ENCODE measurements around the gene OLFM1.

OLFM1 gene

DNA sequence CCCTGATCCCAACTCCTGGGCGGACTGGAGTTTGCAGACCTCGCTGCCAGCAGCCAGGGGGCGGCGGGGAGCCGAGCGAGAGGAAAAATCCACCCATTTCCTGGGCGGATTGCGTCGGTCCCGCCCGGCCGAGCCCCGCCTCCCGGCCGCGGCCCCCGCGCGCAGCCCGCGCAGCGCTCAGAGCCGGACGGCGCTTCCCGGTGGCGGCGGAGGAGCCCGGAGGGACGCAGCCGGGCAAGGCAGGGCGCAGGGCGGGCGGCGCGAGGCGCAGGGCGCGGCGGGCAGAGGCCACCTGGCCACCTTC lies at the start of gene OLFM1:
Gene OLFM1, plus strand, starts transcription at position 180 of the 304 bp plus-strand sequence. CDS start 322 bp downstream, outside the sequence.
- no peak for DNase-seq (ENCODE audit: low read depth)

DNA sequence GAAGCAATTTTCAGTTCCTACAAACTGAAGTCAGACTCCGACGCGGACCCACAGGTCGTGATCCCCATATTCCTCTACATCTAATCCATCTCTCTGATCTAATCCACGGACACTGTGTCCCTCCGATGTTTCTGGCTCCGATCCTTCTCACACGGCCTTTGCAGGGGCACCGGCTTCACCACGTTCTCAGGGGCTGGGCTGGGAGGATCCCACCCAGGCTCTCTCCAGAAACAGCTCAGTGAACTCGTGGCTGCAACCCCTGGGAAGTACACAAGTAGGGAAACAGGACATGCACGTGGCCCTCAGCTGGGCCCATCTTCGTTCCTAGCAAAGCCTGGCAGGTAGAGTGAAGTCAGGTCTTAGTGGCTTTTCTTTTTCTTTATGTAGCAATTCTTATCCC lies 49.1 kb upstream of the OLFM1 start:
- no peak for DNase-seq (ENCODE audit: low read depth)

DNA sequence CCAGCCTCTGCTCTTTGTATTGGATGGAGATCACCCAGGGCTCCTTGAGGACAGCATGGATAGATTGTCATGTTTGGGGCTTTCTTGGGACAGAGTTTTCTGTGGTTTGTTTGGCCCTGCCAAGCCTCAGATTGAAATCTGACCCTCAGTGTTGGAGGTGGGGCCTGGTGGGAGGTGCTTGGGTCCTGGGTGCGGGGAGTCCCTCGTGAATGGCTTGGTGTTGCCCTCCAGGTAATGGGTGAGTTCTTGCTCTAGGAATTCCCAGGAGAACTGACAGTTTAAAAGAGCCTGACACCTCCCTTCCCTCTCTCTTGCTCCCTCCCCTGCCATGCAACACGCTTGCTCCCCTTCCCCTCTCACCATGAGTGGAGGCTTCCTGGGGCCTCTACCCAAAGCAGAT lies 48.6 kb upstream of the OLFM1 start:
- DNase-seq (ENCODE audit: low read depth) = no peak

- no peak for DNase-seq (ENCODE audit: low read depth)
These were observed 48.1 kb upstream of the OLFM1 start for GRCh38 chr9:135039266-135039870.

DNA sequence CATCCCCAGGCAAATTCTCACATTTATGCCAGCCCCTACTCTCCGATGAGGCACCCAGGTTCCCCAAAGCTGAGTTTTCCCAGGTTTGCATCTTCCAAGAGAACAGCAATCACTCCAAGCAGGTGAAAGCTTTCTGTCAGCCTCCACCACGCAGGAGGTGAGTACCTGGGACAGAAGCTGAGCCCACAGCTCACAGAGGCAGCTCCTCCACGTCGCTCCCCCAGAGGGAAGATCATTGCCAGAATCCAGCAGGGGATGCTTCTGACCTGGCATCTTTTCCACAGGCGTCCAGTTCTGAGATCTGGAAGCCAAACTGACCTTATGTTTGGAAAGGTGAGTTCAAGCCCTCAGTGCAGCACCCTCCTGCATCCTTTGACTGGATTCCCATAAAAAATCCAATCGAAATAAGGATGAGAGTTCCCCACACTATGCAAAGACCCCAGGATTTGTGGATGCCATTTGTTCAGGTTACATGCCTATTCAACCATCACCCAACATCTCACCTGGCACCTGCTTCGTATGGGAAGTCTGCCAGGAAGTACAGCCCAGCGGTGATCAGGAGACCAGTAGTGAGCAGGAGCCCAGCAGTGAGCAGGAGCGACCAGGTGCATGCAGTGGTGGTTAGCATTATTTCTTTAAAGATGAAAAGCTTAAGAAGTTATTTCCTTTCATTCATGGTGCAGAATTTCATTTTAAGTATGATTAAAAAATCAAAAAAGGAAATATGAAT lies 47.4 kb upstream of the OLFM1 start:
- DNase-seq (ENCODE audit: low read depth) = no peak

GRCh38 chr9:135040892-135041291 lies 46.6 kb upstream of the OLFM1 start:
- no peak for DNase-seq (ENCODE audit: low read depth)

- DNase-seq (ENCODE audit: low read depth) = no peak
These were observed 44.1 kb upstream of the OLFM1 start for GRCh38 chr9:135043345-135043744.

DNA sequence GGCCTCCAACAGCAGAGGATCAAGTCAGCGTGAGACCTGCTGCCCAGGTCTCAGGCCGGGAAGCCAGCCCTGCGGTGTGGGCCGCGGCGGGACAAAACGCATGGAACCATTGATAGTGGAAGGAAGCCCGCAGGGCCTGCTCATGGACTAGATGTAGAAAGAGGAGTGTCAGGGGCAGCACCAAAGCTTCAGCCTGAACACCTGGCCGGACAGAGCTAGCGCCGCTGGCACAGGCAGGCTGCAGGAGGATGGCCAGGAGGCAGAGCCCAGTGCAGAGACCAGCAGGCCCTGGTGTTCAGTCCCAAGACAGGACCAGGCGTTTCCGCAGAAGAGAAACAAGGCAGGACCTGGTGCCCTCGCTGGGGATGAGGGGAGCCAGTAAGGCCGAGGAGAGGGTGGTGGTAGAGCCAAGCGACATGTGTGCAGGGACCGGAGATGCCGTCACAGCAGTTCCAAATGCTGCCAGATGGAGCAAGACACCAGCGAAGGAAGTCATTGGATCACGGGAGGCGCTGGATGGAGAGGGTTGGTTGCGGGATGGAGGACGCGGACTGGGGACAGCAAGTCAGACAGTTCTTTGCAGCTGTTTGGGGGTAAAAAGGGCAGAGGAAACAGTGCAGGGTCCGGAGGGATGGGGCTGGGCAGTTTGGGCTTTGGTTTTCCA lies 42.1 kb upstream of the OLFM1 start:
- DNase-seq (ENCODE audit: low read depth) = no peak

DNA sequence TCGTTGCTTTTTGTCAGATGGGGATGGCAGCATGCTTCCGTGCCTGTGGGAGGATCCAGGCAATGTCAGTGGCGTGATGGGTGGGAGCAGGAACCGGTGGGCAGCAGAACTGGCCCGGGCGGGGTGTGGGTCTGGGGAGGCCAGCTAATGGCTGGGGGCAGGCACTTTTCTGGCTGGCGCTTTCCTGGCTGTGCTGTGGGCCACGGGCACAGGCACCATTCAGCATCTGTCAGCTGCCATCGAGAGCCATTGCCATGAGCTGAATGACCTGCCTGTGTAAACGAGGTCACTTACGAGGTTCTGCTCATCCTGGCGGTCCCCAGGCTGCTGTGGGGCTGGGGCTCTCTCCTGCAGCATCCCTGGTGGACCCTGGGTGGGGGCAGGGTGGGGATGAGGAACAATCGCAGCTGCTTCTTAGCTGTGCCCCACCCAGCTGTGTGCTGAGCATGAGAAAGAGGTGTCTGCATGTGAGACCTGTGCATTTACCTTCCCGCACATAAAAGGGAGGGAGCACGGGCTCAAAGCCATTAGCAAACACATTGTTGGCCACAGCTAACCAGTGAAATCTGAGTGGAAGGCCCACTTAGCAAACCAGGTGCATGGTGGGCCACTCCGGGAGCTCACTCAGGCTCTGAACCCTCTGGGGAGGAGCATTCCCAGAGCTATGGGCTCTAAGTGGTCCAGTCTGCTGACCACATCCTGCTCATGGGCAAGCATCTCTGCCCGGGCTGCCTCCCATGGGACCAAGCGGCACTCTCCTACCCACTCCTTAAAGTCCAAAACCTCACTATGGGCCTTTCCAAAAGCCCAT lies 41.3 kb upstream of the OLFM1 start:
- DNase-seq (ENCODE audit: low read depth) = no peak

- DNase-seq (ENCODE audit: low read depth) = no peak
These were observed 40.6 kb upstream of the OLFM1 start for GRCh38 chr9:135046739-135047350.

DNA sequence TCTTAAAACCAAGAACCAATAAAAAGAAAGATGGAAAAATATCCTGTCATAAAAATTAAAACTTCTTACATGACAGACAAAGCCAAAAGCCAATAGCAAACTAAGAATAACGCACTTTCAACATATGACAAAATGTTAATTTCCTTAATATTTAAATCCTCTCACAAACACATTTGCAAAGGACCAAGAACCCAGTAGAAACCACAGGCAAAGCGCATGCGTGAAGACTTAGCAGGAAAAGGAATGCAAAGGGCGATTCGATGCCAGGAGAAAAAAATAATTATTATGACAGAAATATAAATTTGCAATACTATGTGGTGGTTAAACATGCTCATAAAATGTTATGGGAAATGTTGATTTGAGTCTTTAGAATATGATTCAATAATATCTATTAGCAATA lies 39.9 kb upstream of the OLFM1 start:
- DNase-seq (ENCODE audit: low read depth) = no peak

DNA sequence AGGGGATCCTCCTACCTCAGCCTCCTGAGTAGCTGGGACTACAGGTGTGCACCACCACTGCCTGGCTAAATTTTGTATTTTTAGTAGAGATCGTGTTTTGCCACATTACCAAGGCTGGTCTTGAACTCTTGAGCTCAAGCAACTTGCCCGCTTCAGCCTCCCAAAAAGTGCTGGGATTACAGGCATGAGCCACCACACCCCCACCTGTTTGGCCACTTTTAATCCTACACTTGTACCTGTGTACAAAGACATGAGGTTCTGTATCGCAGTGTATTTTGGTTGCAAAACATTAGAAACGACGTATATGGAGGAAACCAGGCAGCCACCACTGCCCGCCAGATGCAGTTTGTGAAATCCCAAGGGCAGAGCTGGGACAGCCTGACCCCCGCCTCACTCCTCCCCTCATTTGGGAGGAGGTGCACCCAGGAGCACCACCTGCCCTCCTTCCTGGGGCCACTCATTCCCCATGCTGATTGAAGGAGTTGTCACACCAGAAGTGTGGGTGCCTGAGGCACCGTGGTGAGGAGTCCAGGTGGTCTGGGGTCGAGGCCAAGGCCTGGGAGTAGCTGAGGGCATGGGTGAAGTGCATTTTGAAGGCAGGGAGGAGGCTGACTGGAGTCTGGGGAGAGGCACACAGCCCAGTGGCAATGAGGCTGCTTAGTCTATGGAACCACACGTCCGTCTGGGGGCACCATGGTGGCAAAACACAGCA lies 39.3 kb upstream of the OLFM1 start:
- DNase-seq (ENCODE audit: low read depth) = no peak

GRCh38 chr9:135048758-135049444 lies 38.6 kb upstream of the OLFM1 start:
- DNase-seq (ENCODE audit: low read depth) = no peak

DNA sequence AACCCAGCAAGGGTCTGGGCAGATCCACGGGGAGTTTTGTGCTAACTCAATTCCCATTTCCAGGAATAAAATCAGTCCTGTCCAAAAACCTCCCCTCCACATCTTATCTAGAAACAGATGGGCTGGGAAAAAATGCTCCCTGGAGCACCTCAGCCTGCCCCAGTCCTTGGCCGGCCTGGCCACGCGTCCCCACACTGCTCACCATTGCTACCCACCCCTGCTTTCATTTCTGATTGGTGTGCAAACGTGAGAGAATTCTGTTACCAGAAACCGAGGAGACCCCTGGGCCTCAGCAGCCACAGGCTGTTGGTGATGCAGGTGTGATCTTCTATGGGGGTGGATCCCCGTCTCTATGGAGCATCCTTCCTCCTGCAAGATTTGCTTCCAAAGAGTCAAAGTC lies 38.0 kb upstream of the OLFM1 start:
- no peak for DNase-seq (ENCODE audit: low read depth)

DNA sequence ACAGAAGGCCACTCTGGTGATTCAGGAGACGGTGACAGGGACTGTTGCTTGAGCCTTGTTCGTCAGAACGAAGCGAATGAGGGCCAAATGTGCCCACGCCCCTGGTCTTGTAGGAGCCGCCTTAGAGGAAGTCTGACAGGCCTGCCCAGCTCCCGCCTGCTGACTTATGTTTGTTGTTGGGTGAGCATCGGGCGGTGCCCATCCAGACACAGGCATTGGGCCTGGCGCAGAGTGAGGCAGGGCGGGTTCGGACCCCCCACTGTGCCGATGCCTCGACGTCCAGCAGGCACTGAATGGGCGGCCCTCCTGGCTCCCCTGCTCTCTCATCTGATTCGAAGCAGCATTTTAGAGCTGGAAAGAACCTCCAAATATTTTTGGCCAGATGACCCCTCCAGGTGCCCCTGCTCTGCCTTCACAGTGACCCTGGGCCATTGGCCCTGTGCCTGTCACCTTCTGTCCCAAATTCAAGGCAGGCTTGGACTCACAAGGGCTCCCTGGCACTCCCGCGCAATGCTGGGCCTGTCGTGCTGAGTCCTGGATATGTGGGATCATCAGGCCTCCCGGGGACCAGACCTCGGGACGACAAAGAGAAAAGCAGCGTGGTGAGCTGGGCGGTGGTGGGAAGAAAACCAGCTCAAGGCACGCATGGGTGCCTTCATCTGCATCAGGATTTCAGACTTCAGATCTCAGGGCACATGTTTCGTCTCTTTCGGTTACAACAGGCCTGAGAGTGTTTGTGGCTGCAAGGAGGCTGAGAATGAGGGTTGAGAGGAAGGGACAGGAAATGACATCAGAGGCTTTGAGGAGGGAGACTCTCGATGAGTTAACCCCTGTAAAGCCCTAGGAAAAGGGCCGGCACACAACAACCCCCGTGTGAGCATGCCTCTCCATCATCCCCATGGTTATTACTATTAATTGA lies 37.1 kb upstream of the OLFM1 start:
- no peak for DNase-seq (ENCODE audit: low read depth)

GRCh38 chr9:135051316-135052038 lies 36.0 kb upstream of the OLFM1 start:
- no peak for DNase-seq (ENCODE audit: low read depth)

DNA sequence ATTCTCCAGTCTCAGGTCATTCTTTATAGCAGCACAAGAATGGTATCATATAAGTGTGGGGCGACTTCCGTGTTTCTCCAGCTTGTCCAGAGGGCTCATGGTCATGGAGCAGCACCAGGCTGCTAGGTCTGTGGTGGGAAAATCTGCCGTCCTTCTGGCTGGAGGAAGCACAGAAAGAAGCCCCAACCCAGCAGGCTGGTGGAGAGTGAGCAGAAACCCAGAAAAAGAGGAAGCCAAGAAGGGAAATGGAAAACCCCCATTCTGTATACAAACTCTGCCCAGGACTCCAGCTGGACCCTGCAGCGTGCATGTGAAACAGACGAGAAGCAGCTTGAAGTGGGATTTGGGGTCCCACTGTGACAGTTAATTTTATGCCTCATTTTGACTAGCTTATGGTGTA lies 34.3 kb upstream of the OLFM1 start:
- no peak for DNase-seq (ENCODE audit: low read depth)

DNA sequence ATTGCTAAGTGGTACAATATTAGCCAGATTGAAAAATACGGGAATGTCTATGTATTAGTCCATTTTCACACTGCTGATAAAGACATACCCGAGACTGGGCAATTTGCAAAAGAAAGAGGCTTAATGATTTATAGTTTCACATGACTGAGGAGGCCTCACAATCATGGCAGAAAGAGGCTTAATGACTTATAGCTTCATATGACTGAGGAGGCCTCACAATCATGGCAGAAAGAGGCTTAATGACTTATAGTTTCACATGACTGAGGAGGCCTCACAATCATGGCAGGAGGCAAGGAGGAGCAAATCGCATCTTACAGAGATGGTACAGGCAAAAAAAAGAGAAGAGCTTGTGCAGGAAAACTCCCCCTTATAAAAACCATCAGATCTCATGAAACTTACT lies 32.3 kb upstream of the OLFM1 start:
- no peak for DNase-seq (ENCODE audit: low read depth)

DNA sequence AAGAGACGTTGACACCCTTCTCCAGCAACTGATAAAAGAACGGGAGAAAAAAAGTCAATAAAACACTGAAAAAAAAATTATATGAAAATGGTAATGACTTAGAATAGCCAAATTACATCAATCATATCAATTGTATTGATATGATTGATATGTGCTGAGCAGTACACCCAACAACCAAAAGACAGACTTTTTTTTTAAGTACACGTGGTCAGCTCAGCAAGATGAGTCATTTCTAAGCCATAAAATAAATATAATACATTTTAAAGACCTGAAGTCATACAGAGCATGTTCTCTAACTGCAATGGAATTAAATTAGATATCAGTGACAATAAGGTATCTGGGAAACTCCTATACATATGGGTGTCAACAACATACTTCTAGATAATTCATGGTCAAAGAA lies 30.9 kb upstream of the OLFM1 start:
- DNase-seq (ENCODE audit: low read depth) = no peak

Measured in HS-27A (cell line).